Neural cell (in vitro differentiated cells): ENCODE measurements around the gene CLDN8. TPM values are rescaled to one million over a fixed set of nuclear protein-coding genes. Genes with fewer than 3 reads are reported as not detected.

Experiments used
- H2AFZ ChIP-seq: fragments of 200-600, 300-800 bp; sonication (generic), shearing (Covaris generic); 2 replicates; pipeline ENCODE4 v1.6.0; 2014; ENCODE audit warnings: low read depth, mild to moderate bottlenecking, antibody characterized with exemption, low read length, moderate library complexity
- H3F3A ChIP-seq: fragments of 200-600 bp; shearing (Covaris generic); 2 replicates; pipeline ENCODE4 v1.6.1; 2016; ENCODE audit warnings: mild to moderate bottlenecking, moderate library complexity, mixed read lengths, antibody characterized with exemption, low read length; ENCODE audit not compliant: insufficient read depth, poor library complexity, severe bottlenecking
- H3K27ac ChIP-seq: fragments of 200-600, 300-800 bp; sonication (generic), shearing (Covaris generic); 2 replicates; pipeline ENCODE4 v1.5.1; 2014; ENCODE audit warnings: mild to moderate bottlenecking, low read length, moderate library complexity
- H3K27me3 ChIP-seq: fragments of 300-800, 200-600 bp; sonication (generic), shearing (Covaris generic); 2 replicates; pipeline ENCODE4 v1.6.0; 2014; ENCODE audit warnings: mild to moderate bottlenecking, low read depth, low read length, moderate library complexity; ENCODE audit not compliant: insufficient read depth
- H3K36me3 ChIP-seq: fragments of 300-800, 200-600 bp; sonication (generic), shearing (Covaris generic); 2 replicates; pipeline ENCODE4 v1.5.1; 2014; ENCODE audit warnings: mild to moderate bottlenecking, antibody characterized with exemption, low read length, moderate library complexity; ENCODE audit not compliant: insufficient read depth
- H3K4me2 ChIP-seq: fragments of 300-800, 200-600 bp; sonication (generic), shearing (Covaris generic); 2 replicates; pipeline ENCODE4 v1.6.0; 2014; ENCODE audit warnings: mild to moderate bottlenecking, low read length
- H3K4me3 ChIP-seq: fragments of 300-800, 200-600 bp; sonication (generic), shearing (Covaris generic); 2 replicates; pipeline ENCODE4 v1.5.1; 2014; ENCODE audit warnings: mild to moderate bottlenecking, low read length, moderate library complexity
- H3K79me2 ChIP-seq: fragments of 200-600 bp; shearing (Covaris generic); replicated peaks from 2 replicates; pipeline ENCODE4 v1.6.0; 2014; ENCODE audit warnings: mild to moderate bottlenecking, low read length, moderate library complexity; ENCODE audit not compliant: insufficient read depth
- H3K9ac ChIP-seq: fragments of 300-800, 200-600 bp; sonication (generic), shearing (Covaris generic); 2 replicates; pipeline ENCODE4 v1.6.1; 2016; ENCODE audit warnings: mild to moderate bottlenecking, low read length, mixed read lengths
- H3K9me2 ChIP-seq: fragments of 200-600 bp; shearing (Covaris generic); 2 replicates; pipeline ENCODE4 v1.6.1; 2016; ENCODE audit warnings: mild to moderate bottlenecking, low read length, mixed read lengths; ENCODE audit not compliant: insufficient read depth
- H3K9me3 ChIP-seq: fragments of 200-600, 300-800 bp; sonication (generic), shearing (Covaris generic); 2 replicates; pipeline ENCODE4 v1.6.1; 2016; ENCODE audit warnings: mild to moderate bottlenecking, mixed run types, low read length, moderate library complexity, mixed read lengths
- H4K20me1 ChIP-seq: fragments of 200-600 bp; shearing (Covaris generic); 2 replicates; pipeline ENCODE4 v1.6.1; 2016; ENCODE audit warnings: mild to moderate bottlenecking, mixed run types; ENCODE audit not compliant: insufficient read depth
- EP300 ChIP-seq: fragments of 450-650 bp; conservative IDR thresholded peaks from 2 replicates; pipeline ENCODE4 v1.6.1; 2014; ENCODE audit warnings: antibody characterized with exemption, mild to moderate bottlenecking, moderate library complexity; ENCODE audit not compliant: poor library complexity, severe bottlenecking
- EZH2 ChIP-seq: fragments of 200-600, 300-800 bp; shearing (Covaris generic), sonication (generic); IDR thresholded peaks from 2 replicates; pipeline ENCODE4 v1.6.1; 2014; ENCODE audit warnings: antibody characterized with exemption, low read length, borderline replicate concordance, mild to moderate bottlenecking; ENCODE audit not compliant: insufficient read depth, poor library complexity, severe bottlenecking
- MXI1 ChIP-seq: fragments of 450-650 bp; conservative IDR thresholded peaks from 2 replicates; pipeline ENCODE4 v1.6.1; 2014; ENCODE audit warnings: antibody characterized with exemption, mild to moderate bottlenecking; ENCODE audit not compliant: poor library complexity, severe bottlenecking
- POLR2AphosphoS5 ChIP-seq: IDR thresholded peaks from 2 replicates; pipeline ENCODE4 v1.6.1; 2012
- RAD21 ChIP-seq: fragments of 450-650 bp; conservative IDR thresholded peaks from 2 replicates; pipeline ENCODE4 v1.6.1; 2014; ENCODE audit warnings: antibody characterized with exemption, mild to moderate bottlenecking, moderate library complexity
- REST ChIP-seq: IDR thresholded peaks from 2 replicates; pipeline ENCODE4 v1.6.1; 2012; ENCODE audit warnings: borderline replicate concordance
- SMC3 ChIP-seq: fragments of 450-650 bp; conservative IDR thresholded peaks from 2 replicates; pipeline ENCODE4 v1.6.1; 2014; ENCODE audit warnings: antibody characterized with exemption, mild to moderate bottlenecking, moderate library complexity; ENCODE audit not compliant: poor library complexity
- TAF1 ChIP-seq: IDR thresholded peaks from 2 replicates; pipeline ENCODE4 v1.6.1; 2012; ENCODE audit warnings: low read depth
- polyA plus RNA-seq: library from polyadenylated mRNA; depleted of rRNA; stranded (reverse); fragments of >200 nt; gene quantifications from 2 replicates; pipeline ENCODE4 v1.2.3, GENCODE V29; 2014
- TF ChIP-seq, protein P1 (sequence below): fragments of 450-650 bp; IDR thresholded peaks from 2 replicates; pipeline ENCODE4 v1.5.1; 2014; ENCODE audit warnings: antibody characterized with exemption, mild to moderate bottlenecking, moderate library complexity; ENCODE audit not compliant: poor library complexity, severe bottlenecking

Gene CLDN8
- polyA plus RNA-seq, 1 donor from 2014 or later: not detected

GRCh38 chr21:30166705-30167104 is 49.2 kb downstream of the CLDN8 start, which contains the start of gene CLDN17:
TSS of gene CLDN17 (minus strand) at chr21:30166805. CDS start at chr21:30166617, 188 bp downstream.
- H3K27me3 ChIP-seq: no peaks in the 10 kb centered on the region
- no peaks in the 10 kb centered on the region for H3K36me3 ChIP-seq
- no peaks in the 10 kb centered on the region for H3K9me3 ChIP-seq
- H3K4me3 ChIP-seq: no peak within 1 kb of the TSS
- no peaks in the 10 kb centered on the region for H4K20me1 ChIP-seq
- no peak within 1 kb of the TSS for H3K4me2 ChIP-seq
- no peaks in the 10 kb centered on the region for H3F3A ChIP-seq
- no peak within 1 kb of the TSS for H3K27ac ChIP-seq
- no peak within 1 kb of the TSS for H3K9ac ChIP-seq
- no peak for TF ChIP-seq POLR2AphosphoS5
- no peak for TF ChIP-seq REST
- H2AFZ ChIP-seq: no peak within 1 kb of the TSS
- no peaks in the 10 kb centered on the region for H3K9me2 ChIP-seq
- H3K79me2 ChIP-seq: no peaks in the 10 kb centered on the region

DNA sequence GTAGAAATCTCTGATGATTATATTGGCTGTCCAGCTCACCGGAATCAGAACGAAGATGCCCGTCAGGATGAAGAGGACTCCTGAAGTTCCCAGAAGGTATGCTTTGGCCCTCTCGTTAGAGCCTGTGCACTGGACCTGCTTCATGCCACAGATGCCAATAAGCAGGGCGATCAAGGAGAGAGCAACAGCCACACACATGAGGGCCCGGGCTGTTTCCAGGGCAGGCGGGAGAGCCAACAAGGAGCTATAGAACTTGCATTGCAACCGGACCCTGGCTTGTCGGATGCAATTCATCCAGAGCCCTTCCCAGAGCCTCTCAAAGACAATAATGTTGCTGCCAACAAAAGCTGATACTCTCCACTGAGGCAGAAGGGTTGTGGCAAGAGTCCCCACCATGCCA is 49.7 kb downstream of the CLDN8 start:
- no peaks in the 10 kb centered on the region for H4K20me1 ChIP-seq
- H3F3A ChIP-seq: no peaks in the 10 kb centered on the region
- no peak overlapping the region for H3K9ac ChIP-seq
- TF ChIP-seq TAF1 (no peak), RAD21 (no peak), SMC3 (no peak), EP300 (no peak), MXI1 (no peak), POLR2AphosphoS5 (no peak), EZH2 (no peak), REST (no peak)
- TF ChIP-seq, protein P1, sequence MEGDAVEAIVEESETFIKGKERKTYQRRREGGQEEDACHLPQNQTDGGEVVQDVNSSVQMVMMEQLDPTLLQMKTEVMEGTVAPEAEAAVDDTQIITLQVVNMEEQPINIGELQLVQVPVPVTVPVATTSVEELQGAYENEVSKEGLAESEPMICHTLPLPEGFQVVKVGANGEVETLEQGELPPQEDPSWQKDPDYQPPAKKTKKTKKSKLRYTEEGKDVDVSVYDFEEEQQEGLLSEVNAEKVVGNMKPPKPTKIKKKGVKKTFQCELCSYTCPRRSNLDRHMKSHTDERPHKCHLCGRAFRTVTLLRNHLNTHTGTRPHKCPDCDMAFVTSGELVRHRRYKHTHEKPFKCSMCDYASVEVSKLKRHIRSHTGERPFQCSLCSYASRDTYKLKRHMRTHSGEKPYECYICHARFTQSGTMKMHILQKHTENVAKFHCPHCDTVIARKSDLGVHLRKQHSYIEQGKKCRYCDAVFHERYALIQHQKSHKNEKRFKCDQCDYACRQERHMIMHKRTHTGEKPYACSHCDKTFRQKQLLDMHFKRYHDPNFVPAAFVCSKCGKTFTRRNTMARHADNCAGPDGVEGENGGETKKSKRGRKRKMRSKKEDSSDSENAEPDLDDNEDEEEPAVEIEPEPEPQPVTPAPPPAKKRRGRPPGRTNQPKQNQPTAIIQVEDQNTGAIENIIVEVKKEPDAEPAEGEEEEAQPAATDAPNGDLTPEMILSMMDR: no peak
- H3K9me3 ChIP-seq: no peaks in the 10 kb centered on the region
- H3K4me2 ChIP-seq: no peak overlapping the region
- no peak overlapping the region for H3K4me3 ChIP-seq
- H3K79me2 ChIP-seq: no peaks in the 10 kb centered on the region
- H3K27me3 ChIP-seq: no peaks in the 10 kb centered on the region
- no peaks in the 10 kb centered on the region for H3K36me3 ChIP-seq
- H3K27ac ChIP-seq: no peak overlapping the region
- H3K9me2 ChIP-seq: no peaks in the 10 kb centered on the region
- H2AFZ ChIP-seq: no peak overlapping the region
